M059J (cell line): ENCODE data around the gene ASB10. TPM values are rescaled to one million over a fixed set of nuclear protein-coding genes. Genes with fewer than 3 reads are reported as not detected.
A peak's percentile ranks its signal among the peaks of the same experiment; 100 is the strongest.

Source experiments
- DNase-seq: peaks from one replicate; pipeline ENCODE4 v3.0.0-alpha.2; 2012; ENCODE audit warnings: low read depth
- total RNA-seq: library from RNA; depleted of rRNA; stranded (reverse); fragments of >200 nt; shearing (Covaris generic); gene quantifications from 2 replicates; pipeline ENCODE4 v1.2.3, GENCODE V29; 2014

The ASB10 gene
- total RNA-seq, 1 experiment from 2014 or later = not detected

DNA sequence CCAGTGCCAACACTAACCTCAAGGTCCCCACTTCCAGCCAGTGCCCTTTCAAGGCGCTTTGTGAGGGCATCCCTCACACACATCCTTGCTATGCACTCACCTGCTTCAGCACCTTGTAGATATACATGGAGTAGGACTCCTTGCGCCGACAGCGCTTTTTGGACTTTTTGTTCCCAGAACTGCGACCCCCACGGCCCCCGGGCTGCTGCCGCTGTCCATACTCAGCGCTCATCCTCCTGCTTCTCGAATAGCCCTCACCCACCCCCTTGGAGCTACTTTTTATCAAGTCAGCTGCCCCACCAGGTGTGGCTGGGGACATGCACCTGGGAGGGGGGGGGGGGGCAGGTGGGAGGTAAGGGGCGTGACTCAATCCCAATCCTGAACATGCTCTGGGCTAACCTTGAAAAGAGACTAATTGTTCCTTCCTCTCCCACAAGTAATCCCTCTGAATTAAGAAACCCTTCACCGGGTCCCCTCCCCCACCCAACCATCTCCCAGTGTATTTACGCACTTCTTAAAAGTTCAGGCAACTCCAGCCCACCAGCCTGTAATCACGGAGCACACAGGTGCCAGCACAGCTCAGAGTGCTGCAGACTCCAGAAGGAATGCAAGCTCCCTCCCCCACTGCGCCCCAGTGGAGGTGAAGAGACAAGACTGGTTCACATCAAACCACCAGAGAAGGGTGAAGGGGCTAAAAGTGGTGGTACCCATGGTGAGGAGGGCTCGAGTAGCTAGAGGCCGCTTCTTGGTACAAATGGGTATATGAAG, 23.2 kb upstream of the ASB10 start, which contains the start of gene H2BK1:
Gene H2BK1, minus strand, starts transcription at position 402 of the 768 bp plus-strand sequence. Its CDS starts 170 bp downstream, at position 232.
- no peak for DNase-seq

DNA sequence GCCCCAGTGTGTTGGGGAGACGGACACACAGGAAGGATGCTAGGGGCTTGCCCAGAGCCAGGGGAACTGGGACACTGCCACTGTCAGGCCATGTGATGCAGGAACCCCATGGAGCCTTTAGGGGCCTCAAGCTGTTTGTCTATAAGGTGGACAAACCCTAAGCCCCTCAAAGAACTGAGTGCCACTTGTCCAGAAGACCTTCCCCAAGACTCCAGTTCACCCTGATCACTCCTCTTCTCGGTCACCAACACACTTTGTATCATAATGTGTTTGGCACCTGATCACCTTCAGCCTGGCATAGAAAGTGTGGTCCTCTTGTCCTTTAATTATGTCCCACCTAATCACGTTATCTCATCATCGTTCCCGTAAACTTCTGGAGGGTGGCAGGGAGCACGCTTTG, 22.5 kb upstream of the ASB10 start:
- no peak for DNase-seq

DNA sequence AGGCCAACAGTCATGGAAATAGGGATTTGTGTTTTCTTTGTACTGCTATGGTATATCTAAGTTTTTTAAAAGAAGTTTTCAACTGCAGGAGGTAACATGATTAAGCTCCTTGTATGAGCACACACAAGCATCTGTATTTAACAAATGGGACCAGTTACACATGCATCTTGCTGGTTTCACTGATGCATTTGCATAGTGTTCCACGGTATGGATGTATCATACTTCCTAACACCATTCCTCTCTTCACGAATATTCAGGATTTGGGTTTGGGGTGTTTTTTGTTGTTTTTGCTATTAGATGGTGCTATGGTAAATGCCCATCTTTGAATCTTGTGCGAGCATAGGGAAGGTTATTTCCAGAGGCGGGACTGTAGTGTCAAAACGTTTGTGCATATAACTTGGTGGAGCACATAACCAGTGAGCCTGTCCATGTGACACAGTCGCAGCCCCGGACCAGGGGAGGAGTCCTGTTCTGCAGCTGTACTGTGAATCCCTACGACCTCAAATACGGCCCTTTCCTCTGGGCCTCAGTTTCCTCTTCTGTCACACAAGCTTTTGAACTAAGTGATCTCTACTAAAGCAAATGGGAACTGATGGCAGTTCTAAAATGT, 21.3 kb upstream of the ASB10 start:
- DNase-seq = no peak

DNA sequence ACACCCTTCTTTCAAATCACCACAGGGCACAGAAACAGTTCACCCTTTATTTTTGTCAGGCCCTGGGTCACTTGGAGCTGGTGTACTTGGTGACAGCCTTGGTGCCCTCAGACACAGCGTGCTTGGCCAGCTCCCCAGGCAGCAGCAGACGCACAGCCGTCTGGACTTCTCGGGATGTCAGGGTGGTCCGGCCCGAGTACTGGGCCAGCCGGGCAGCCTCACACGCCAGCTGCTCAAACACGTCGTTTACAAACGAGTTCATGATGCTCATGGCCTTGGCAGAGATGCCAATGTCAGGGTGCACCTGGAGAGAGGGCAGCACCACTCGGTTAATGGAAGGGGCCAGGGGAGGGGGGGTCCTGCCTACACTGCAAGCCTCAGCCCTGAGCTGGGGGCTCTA, 20.8 kb upstream of the ASB10 start:
- DNase-seq = no peak

DNA sequence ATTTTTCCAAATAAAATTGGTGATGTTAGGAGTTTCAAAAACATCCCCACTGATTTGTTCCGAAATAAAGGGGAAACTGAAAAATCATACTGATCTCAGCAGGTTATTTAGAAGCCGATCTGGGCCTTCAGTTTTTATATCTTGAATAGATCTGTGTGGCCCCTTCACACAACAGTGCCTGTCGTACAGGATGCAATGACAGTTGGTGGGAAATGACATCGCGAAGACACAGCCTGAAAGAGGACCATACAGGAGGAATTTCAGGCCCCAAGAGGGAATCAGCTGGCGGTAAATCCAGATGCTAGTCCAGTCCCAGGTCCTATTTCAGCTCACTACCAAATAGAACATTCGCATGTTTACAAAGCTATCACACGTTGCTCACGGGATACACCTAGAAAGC, 20.3 kb upstream of the ASB10 start:
- DNase-seq = no peak

DNA sequence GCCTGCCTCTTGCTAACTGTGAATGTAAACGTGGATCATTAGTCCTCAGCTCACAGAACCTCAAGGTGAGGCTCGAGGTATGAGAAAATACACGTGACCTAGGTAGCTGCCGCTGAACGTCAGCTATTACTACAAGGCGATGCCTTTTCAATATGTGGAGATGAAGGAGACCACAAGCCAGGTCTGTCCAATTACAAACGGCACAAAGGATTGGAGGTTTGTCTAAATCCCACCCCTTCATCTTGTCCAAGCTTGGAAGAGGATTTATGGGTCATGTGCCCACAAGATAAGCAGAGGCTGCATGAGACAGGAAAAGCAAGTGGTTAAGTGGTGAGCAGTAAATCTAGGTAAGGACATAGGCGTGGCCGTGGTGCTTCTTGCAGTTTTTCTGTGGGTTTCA, 19.9 kb upstream of the ASB10 start:
- DNase-seq = no peak

DNA sequence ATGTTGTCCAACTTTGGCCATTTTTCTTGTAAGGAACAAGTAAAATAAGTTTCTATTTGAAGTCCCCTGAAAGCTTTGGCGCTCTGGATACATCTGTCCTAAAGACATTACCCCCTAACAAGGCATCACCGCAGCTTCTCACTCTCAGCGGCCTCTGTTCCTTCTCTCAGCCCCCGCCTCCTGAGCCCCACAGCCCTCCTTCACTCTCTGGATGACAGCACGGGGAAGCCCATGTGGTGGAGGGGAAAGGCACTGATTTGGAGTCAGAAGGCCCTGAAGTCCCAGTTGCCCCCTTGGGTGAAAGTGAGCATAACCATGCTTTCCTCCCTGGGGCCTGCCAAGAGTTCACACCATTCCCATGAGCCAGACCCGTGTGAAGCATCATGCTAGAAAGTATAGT, 18.7 kb upstream of the ASB10 start:
- DNase-seq = no peak

DNA sequence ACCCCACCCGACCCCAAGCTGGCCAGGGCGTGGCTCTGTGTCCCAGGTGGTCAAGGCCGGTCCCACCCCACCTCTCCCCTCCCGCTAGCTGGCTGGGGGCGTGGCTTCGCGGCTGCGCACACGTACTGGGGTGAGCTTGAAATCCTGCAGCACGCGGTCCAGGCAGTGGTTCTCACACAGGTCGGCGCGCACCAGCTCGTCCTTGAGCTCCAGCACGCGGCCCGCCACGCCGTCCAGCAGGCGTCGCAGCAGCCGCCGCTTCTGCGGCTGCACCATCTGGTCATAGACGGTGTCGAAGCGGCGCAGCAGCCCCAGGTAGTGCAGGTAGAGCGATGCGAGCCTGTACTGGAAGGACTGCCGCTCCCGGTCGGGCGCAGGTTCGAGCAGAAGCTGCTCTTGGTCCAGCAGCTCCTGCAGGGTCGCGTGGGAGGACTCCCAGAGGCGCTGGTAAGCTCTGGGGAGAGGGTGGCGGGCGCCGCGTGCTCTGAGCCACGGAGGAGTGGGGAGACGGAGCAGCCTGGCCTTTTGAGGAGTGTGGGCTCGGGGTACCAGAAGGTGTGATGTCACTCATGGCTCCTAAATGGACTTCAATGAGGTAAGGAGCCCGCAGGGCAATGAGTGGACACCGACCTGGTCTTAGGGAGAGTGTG, 17.5 kb upstream of the ASB10 start:
- DNase-seq = no peak

DNA sequence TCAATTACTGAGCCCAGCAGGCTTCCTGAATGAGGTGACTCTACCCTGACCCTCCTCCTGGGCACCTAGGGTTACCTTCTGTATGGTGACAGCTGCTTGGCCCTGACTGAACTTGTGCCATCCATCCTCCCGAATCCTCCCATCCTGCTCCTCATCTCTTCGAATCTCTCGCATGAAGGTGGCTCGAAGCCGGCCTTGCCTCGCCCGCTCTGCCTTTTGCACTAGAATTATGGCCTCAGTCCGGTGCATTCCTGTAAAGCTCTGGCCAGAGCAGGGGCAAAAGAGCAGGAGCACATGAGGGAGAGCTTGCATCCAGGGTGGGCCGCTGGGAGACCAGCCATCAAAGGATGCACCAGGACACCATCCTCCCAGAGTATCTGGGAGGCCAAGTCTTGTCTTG, 15.8 kb upstream of the ASB10 start:
- no peak for DNase-seq

DNA sequence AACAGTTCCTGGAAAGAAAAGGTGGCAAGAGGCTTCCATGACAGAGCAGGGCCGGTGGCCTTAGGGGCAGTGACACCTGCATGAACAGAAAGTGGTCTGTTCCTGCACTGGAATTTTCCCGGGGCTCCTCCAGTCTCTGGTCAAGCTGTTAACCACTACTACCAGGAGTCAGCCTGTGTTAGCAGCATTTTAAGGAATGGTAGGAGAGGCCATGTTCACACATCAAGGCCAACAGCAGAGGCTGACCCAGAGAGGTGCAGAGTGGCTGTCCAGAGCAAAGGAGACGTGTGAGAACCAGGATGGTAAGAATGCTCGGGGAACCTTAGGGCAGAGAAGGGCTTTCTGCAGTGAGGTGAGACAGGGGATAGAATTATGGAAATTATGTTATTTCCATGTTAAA, 14.7 kb upstream of the ASB10 start:
- DNase-seq = no peak

DNA sequence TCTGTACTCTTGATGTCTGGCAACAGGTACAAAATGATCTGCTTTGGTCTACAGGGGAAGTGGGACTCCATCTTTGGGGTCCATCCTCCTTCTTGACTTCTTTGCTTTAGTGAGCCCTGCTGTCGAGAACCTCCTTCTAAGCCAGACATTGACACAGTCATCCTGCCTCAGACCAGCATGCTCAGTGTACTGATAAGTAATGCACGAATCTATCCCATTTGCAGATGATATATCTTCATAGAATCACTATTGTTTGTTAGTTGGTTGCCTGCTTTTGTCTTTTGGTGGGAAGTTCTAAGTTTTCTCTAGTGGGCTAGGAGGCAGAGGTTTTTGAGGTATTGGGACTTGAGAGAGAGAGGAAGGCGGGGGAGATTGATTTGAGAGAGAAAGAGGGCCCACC, 14.3 kb upstream of the ASB10 start:
- no peak for DNase-seq

DNA sequence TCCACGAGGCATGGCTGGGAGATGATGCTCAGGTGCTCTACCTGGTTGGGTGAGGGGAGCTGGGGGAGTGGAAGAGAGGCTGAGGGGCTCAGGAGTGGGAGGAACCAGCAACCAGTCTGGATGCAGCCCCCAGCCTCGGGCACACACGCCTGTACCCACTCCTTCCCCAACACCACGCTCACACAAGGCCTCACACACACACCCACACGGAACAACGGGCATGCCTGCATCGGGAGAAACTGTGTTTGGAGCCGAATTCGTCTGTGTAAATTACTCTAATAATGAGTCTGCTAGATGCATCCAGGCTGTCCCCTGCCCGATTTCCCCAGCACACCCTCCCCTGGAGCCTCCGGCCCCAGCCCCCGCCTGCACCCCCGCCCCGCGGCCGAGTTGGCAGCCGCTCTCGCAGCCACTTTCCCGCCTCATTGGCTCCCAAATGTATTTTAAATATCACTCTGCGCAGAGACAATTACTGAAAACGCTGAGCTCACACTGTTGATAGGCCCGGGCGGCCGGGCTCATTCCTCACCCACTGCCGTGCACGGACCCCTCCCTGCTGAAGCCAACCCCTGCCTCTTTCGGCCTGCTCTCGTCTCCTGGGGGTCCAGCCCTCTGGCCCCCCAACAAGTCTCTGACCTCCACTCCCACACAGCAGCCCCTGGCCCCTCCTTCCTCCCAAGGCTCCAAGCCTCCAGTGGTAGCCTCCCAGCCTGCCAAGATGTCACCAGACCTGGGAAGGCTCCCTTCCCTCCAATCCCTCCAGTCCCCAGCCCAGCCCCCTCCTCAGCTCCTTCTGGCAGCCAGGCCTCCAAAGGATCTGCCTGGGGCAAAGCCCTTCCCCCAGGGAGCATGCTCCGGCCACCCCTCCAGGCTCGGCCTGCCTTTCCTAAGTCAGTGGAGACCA, 12.1 kb upstream of the ASB10 start:
- no peak for DNase-seq

DNA sequence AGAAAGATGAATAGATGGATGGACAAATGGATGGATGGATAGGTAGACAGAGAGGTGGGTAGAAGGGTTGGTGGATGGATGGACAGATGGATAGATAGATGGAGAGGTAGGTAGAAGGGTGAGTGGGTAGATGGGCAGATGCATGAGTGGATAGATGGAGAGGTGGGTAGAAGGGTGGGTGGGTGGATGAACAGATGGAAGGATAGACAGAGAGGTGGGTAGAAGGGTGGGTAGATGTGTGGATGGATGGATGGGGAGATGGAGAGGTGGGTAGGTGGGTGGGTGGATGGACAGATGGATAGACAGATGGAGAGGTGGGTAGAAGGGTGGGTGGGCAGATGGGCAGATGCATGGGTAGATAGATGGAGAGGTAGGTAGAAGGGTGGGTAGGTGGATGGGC, 10.9 kb upstream of the ASB10 start:
- DNase-seq = no peak

DNA sequence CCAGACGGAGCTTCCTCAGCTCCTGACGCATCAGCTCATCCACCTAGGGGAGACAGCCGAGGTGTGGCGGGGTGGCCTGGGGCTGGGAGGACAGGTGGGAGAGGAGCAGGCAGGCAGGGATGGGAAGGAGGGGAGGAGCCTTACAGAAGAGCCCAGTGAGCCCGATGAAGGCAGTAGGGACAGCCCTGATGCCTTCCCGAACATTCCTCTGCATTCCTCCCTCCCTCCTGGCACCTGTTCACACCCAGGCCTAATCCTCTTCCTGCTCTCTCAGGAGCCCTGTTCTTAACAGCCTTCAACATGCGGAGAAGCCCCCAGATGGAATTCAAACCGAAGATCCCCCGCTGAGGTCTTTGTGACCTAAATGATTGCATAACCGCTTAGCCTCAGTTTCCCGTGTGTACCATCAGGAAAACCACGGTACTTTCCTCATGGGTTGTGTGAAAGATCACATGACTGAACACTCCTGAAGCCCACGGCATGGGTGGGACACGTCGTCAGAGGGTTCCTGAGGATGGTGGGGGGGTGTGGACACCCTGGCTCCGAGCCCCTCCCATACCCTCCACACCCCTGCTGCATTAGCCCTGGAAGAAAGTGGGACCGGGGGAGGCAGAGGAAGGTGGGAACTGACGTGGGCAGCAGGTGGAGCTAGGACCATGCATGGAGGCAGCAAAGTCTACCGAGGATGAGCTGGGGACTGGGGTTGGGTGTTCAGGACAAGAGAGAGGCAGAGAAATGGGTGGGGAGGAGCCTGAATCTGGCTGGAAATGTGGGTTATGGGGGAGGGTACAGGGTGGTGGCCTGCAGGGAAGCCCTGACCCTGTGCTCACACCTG, 8.8 kb upstream of the ASB10 start:
- DNase-seq = no peak

DNA sequence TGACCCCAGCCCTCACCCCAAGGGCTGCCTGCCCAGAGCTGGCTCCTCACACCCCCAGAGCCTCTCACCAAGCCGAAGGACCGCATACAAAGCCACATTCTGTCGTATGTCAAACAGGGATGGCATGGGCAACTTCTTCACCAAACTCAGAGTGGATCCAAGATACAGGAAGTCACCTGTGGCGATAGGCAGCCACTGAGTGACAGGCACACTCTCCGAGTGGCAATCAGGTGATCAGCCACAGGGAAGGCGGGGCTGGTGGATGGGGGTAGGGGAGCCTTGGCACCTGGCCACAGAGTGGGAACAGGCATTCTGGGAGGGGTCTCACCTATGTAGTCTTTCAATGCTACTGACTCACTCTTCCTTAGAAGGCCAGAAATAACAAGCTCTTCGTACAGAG, 7.1 kb upstream of the ASB10 start:
- no peak for DNase-seq

DNA sequence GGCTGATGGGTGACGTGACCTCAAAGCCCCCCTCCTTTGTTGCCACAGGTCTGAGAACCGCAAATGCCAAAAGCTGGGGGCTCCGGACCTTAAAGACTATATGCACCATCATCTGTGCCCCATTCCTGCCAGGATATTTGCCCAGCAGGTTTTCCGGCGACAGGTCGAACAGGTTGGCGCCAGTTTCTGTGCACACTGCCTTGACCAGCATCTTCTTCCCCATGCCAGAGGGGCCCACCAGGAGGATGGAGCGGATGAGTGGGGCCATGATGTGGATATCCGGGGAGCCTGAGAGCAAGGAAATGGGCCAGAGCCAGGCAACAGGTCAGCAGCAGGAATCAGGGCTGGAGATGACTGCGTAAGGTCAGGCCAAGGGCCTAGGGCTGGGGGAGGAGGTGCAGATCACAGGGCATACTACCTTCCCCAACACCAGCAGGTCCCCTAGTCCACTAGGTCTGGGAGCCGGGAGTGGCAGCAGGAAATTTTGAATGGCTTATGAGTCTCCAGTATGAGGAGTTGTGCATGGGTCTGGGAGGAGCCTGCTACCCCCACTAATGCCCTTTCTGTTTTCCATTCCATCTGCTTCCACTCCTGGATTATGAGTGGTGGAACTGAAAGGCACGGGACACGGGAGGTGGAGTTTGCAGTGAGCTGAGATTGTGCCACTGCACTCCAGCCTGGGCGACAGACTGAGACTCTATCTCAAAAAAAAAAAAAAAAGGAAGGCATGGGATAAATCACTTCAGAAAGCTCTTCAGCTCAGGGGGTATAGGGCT, 6.3 kb upstream of the ASB10 start:
- no peak for DNase-seq

DNA sequence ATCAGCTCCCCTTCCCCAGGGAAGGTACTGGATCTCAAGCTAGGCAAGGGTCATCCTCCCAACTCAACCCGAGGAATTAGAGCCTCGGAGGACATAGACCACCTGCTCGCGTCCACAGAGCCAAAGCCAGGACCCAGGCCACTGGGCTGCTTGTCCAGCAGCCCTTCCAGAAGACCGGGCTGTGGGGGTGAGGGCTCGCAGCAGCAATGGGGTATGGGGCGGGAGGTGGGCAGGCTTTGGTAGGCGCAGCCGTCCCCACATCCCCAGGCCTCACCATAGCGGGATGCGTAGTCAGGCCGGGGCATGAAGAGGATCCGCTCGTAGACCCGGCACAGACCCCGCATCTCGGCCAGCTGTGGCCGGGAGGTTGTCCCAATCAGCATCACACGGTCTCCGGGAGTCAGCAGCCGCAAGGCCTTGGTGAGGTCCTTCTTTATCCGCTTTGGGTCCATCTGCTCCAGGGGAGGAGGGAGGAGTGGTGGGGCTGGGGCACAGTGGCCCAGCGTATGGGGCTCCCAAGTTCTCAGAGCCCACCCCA, 5.0 kb upstream of the ASB10 start:
- no peak for DNase-seq

DNA sequence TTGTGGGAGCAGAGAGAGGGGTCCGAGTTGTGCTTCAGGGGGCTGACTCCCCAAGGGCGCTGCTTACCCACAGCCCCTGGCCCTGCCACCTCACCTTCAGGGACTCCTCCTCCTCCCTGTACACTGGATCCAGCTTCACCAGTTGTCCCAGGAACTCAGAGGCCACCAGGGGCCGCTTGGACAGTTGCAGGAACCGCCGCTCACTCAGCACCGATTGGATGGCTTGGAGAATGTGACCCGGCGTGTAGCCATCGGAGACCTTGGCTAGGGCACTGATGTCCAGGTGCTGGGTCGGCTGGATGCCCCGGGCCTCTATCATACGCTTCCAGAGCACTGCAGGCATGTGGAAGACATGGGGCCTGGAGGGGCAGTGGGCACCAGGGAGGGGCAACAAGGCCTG, 4.5 kb upstream of the ASB10 start:
- peak; percentile 12 for DNase-seq

DNA sequence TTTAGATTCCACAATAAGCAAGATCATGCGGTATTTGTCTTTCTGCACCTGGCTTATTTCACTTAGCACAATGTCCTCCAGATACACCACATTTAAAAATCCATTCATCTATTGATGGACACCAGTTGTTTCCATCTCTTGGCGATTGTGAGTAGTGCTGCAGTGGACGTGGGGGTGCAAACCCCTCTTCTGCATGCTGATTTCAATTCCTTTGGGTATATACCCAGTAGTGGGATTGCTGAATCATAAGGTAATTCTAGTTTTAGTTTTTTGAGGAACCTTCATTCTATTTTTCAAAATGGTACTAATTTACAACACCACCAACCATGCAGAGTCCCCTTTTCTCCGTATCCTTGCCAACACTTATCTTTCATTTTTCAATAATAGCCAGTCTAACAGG, 2.0 kb upstream of the ASB10 start:
- no peak for DNase-seq

DNA sequence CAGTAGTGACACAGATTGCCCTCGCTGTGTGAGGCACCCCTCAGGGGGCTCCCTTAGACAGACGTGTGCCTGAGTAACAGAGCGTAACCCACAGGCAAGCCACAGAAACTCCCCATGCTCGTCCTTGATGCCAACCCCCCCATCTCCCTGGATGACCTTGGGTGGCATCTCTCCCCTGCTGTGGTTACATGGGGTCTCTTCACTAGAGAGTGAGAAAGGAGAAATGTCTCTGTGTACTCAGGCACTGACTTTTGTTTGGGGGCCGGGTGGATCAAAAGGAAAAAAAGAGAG, 1.1 kb upstream of the ASB10 start:
- DNase-seq = no peak
